IPS-20b (cell line): ENCODE data around the gene BMPER.

Source experiments
- H3K27ac ChIP-seq: one replicate; pipeline ENCODE4 v1.5.1; 2013; ENCODE audit warnings: low read length
- H3K27me3 ChIP-seq: 2 replicates; pipeline ENCODE4 v1.6.1; 2013; ENCODE audit warnings: mild to moderate bottlenecking, low read length, inconsistent platforms; ENCODE audit not compliant: insufficient read depth
- H3K36me3 ChIP-seq: 2 replicates; pipeline ENCODE4 v1.6.1; 2013; ENCODE audit warnings: low read depth, mild to moderate bottlenecking, inconsistent platforms, low read length, moderate library complexity; ENCODE audit not compliant: insufficient read depth
- H3K4me1 ChIP-seq: 2 replicates; pipeline ENCODE4 v1.6.1; 2013; ENCODE audit warnings: mild to moderate bottlenecking, control low read depth, inconsistent platforms, low read length, moderate library complexity; ENCODE audit not compliant: insufficient read depth
- H3K4me3 ChIP-seq: 2 replicates; pipeline ENCODE4 v1.5.1; 2013; ENCODE audit warnings: mild to moderate bottlenecking, low read length, inconsistent platforms
- H3K9ac ChIP-seq: 2 replicates; pipeline ENCODE4 v1.6.1; 2013; ENCODE audit warnings: low read depth, mild to moderate bottlenecking, inconsistent platforms, low read length, moderate library complexity
- H3K9me3 ChIP-seq: 2 replicates; pipeline ENCODE4 v1.6.1; 2013; ENCODE audit warnings: mild to moderate bottlenecking, low read depth, low read length, inconsistent platforms; ENCODE audit not compliant: insufficient read depth

Gene BMPER

GRCh38 chr7:34061149-34061548, 155.8 kb downstream of the BMPER start:
- Histone ChIP-seq H3K27me3 (no peaks in the 10 kb centered on the region), H3K4me3 (no peak overlapping the region), H3K4me1 (peaks cover 33% of the 10 kb centered on the region), H3K36me3 (no peaks in the 10 kb centered on the region), H3K9me3 (no peaks in the 10 kb centered on the region), H3K27ac (no peak overlapping the region), H3K9ac (no peak overlapping the region)

- Histone ChIP-seq H3K27ac (no peak overlapping the region), H3K4me3 (no peak overlapping the region), H3K27me3 (no peaks in the 10 kb centered on the region), H3K36me3 (no peaks in the 10 kb centered on the region), H3K9me3 (no peaks in the 10 kb centered on the region), H3K9ac (no peak overlapping the region), H3K4me1 (peaks cover 44% of the 10 kb centered on the region)
Measured at GRCh38 chr7:34062341-34062740, 157.0 kb downstream of the BMPER start.

GRCh38 chr7:34062826-34063225, 157.5 kb downstream of the BMPER start:
- Histone ChIP-seq H3K9ac (no peak overlapping the region), H3K4me1 (peaks cover 44% of the 10 kb centered on the region), H3K36me3 (no peaks in the 10 kb centered on the region), H3K27me3 (no peaks in the 10 kb centered on the region), H3K4me3 (no peak overlapping the region), H3K27ac (no peak overlapping the region), H3K9me3 (no peaks in the 10 kb centered on the region)

GRCh38 chr7:34064519-34065158, 159.3 kb downstream of the BMPER start:
- Histone ChIP-seq H3K9me3 (no peaks in the 10 kb centered on the region), H3K27me3 (no peaks in the 10 kb centered on the region), H3K36me3 (no peaks in the 10 kb centered on the region), H3K4me3 (no peak overlapping the region), H3K4me1 (peaks cover 27% of the 10 kb centered on the region), H3K9ac (no peak overlapping the region), H3K27ac (no peak overlapping the region)

- H3K4me3 ChIP-seq = no peak overlapping the region
- H3K27me3 ChIP-seq = no peaks in the 10 kb centered on the region
- H3K9me3 ChIP-seq = no peaks in the 10 kb centered on the region
- no peak overlapping the region for H3K27ac ChIP-seq
- no peak overlapping the region for H3K9ac ChIP-seq
- peaks cover 22% of the 10 kb centered on the region; the same call in 1 of the 2 replicates for H3K4me1 ChIP-seq
- H3K36me3 ChIP-seq = no peaks in the 10 kb centered on the region
Measured at GRCh38 chr7:34066411-34066810, 161.1 kb downstream of the BMPER start.

- peaks cover 18% of the 10 kb centered on the region; the same call in 1 of the 2 replicates for H3K4me1 ChIP-seq
Measured at GRCh38 chr7:34067005-34067778, 161.9 kb downstream of the BMPER start.

GRCh38 chr7:34069676-34070075, 164.3 kb downstream of the BMPER start:
- Histone ChIP-seq H3K9ac (no peak overlapping the region), H3K9me3 (peaks cover 3% of the 10 kb centered on the region; the same call in 1 of the 2 replicates), H3K4me1 (peaks cover 14% of the 10 kb centered on the region; the same call in 1 of the 2 replicates), H3K36me3 (no peaks in the 10 kb centered on the region), H3K27ac (no peak overlapping the region), H3K4me3 (no peak overlapping the region), H3K27me3 (no peaks in the 10 kb centered on the region)

More at GRCh38 chr7:34067005-34067778, 161.9 kb downstream of the BMPER start:
- Histone ChIP-seq H3K9me3 (no peaks in the 10 kb centered on the region; the same call in 1 of the 2 replicates), H3K36me3 (no peaks in the 10 kb centered on the region), H3K4me3 (no peak overlapping the region), H3K27me3 (no peaks in the 10 kb centered on the region), H3K9ac (no peak overlapping the region), H3K27ac (no peak overlapping the region)

GRCh38 chr7:34070511-34071323, 165.4 kb downstream of the BMPER start:
- peaks cover 14% of the 10 kb centered on the region; the same call in 1 of the 2 replicates for H3K4me1 ChIP-seq
- H3K9me3 ChIP-seq = peaks cover 3% of the 10 kb centered on the region; the same call in 1 of the 2 replicates
- no peak overlapping the region for H3K4me3 ChIP-seq
- no peaks in the 10 kb centered on the region for H3K27me3 ChIP-seq
- H3K9ac ChIP-seq = no peak overlapping the region
- no peak overlapping the region for H3K27ac ChIP-seq
- H3K36me3 ChIP-seq = no peaks in the 10 kb centered on the region

GRCh38 chr7:34073676-34074075, 168.3 kb downstream of the BMPER start:
- Histone ChIP-seq H3K36me3 (no peaks in the 10 kb centered on the region), H3K27ac (no peak overlapping the region), H3K27me3 (no peaks in the 10 kb centered on the region), H3K4me1 (peaks cover 6% of the 10 kb centered on the region; the same call in 1 of the 2 replicates), H3K9ac (no peak overlapping the region), H3K9me3 (peaks cover 3% of the 10 kb centered on the region; the same call in 1 of the 2 replicates), H3K4me3 (no peak overlapping the region)

- Histone ChIP-seq H3K36me3 (no peaks in the 10 kb centered on the region), H3K9ac (no peak overlapping the region), H3K4me1 (peaks cover 6% of the 10 kb centered on the region; the same call in 1 of the 2 replicates), H3K27me3 (no peaks in the 10 kb centered on the region), H3K9me3 (peaks cover 3% of the 10 kb centered on the region; the same call in 1 of the 2 replicates), H3K27ac (no peak overlapping the region), H3K4me3 (no peak overlapping the region)
Measured at GRCh38 chr7:34074421-34074820, 169.1 kb downstream of the BMPER start.

GRCh38 chr7:34075523-34076370, 170.4 kb downstream of the BMPER start:
- Histone ChIP-seq H3K27ac (no peak overlapping the region), H3K9me3 (peaks cover 3% of the 10 kb centered on the region; the same call in 1 of the 2 replicates), H3K4me1 (peaks cover 6% of the 10 kb centered on the region; the same call in 1 of the 2 replicates), H3K9ac (no peak overlapping the region), H3K27me3 (no peaks in the 10 kb centered on the region), H3K4me3 (no peak overlapping the region), H3K36me3 (no peaks in the 10 kb centered on the region)
